Testis (tissue), 2 donors: ENCODE data around the gene RYR1.

Experiments used
- CTCF ChIP-seq, 3 experiments: fragments of 450-650 bp in 2 of 3; fragments of 200-600 bp in 1 of 3; sonication (generic) in 1 of 3; IDR thresholded peaks; one replicate each; pipeline ENCODE4 v1.5.1; 2016 to 2019; ENCODE audit warnings: antibody characterized with exemption in 3 of 3, mild to moderate bottlenecking in 2 of 3, moderate library complexity in 1 of 3
- POLR2A ChIP-seq: fragments of 450-650 bp; IDR thresholded peaks from one replicate; pipeline ENCODE4 v1.6.1; 2017; ENCODE audit warnings: antibody characterized with exemption, mild to moderate bottlenecking, moderate library complexity

DNA sequence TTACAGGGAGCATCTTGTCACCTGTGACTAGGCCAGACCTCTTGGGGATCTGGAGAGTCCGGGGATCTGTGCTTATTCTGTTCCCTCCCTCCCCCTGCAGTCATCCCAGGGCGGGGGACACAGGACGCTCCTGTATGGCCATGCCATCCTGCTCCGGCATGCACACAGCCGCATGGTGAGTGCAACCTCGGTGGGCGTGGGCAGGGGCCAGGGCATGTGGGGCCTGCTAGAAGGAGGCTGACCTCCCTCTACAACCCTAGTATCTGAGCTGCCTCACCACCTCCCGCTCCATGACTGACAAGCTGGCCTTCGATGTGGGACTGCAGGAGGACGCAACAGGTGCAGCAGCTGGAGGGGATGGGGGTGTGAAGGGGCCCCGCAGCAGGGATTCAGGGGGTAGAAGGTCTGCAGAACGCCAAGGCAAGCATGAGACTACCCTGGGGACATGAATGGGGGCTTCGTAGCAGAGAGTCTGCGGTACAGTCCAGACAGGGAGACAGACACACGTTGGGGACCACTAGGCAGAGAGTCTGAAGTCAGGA lies 10.0 kb downstream of the RYR1 start:
- TF ChIP-seq CTCF (IDR thresholded peaks at IDR 0.05) (no peak), POLR2A (no peak)
